ENCODE results near the gene TRAF2.
A peak's percentile ranks its signal among the peaks of the same experiment; 100 is the strongest.

The TRAF2 gene

GRCh38 chr9:136964833-136965422, 78.6 kb downstream of the TRAF2 start:
- H3K4me1 ChIP-seq (ENCODE audit: control insufficient read depth in 1 of 2, insufficient read depth in 2 of 2, low read length in 2 of 2), result peaks cover 0 to 10% of the 10 kb centered on the region in 2 donors
- no peak overlapping the region for H3K27ac ChIP-seq (ENCODE audit: low read length)
- no peak overlapping the region for H3K4me3 ChIP-seq (ENCODE audit: low read depth in 1 of 2, low read length in 2 of 2)
- H3K27me3 ChIP-seq (ENCODE audit: low read depth, low read length), result no peaks in the 10 kb centered on the region
- H3K9me3 ChIP-seq (ENCODE audit: control insufficient read depth in 1 of 2, low read length in 2 of 2), result no peaks in the 10 kb centered on the region
- no peaks in the 10 kb centered on the region for H3K36me3 ChIP-seq (ENCODE audit: control insufficient read depth in 1 of 2, insufficient read depth in 2 of 2, low read length in 2 of 2)

GRCh38 chr9:136965771-136966484, 79.6 kb downstream of the TRAF2 start:
- Histone ChIP-seq H3K27me3 (ENCODE audit: low read depth, low read length) (no peaks in the 10 kb centered on the region), H3K36me3 (ENCODE audit: control insufficient read depth in 1 of 2, insufficient read depth in 2 of 2, low read length in 2 of 2) (no peaks in the 10 kb centered on the region), H3K4me1 (ENCODE audit: control insufficient read depth in 1 of 2, insufficient read depth in 2 of 2, low read length in 2 of 2) (peaks cover 0 to 7% of the 10 kb centered on the region in 2 donors), H3K27ac (ENCODE audit: low read length) (no peak overlapping the region), H3K4me3 (ENCODE audit: low read depth in 1 of 2, low read length in 2 of 2) (peak overlapping the region in 1 of 2 donors; percentile 11), H3K9me3 (ENCODE audit: control insufficient read depth in 1 of 2, low read length in 2 of 2) (no peaks in the 10 kb centered on the region)

GRCh38 chr9:136968333-136969127, 82.2 kb downstream of the TRAF2 start:
- no peak overlapping the region for H3K27ac ChIP-seq (ENCODE audit: low read length)
- no peaks in the 10 kb centered on the region for H3K9me3 ChIP-seq (ENCODE audit: control insufficient read depth in 1 of 2, low read length in 2 of 2)
- no peak overlapping the region for H3K4me3 ChIP-seq (ENCODE audit: low read depth in 1 of 2, low read length in 2 of 2)
- H3K27me3 ChIP-seq (ENCODE audit: low read depth, low read length), result no peaks in the 10 kb centered on the region
- peaks cover 0 to 6% of the 10 kb centered on the region in 2 donors for H3K4me1 ChIP-seq (ENCODE audit: control insufficient read depth in 1 of 2, insufficient read depth in 2 of 2, low read length in 2 of 2)
- H3K36me3 ChIP-seq (ENCODE audit: control insufficient read depth in 1 of 2, insufficient read depth in 2 of 2, low read length in 2 of 2), result no peaks in the 10 kb centered on the region

GRCh38 chr9:136969150-136969549, 82.8 kb downstream of the TRAF2 start:
- Histone ChIP-seq H3K4me1 (ENCODE audit: control insufficient read depth in 1 of 2, insufficient read depth in 2 of 2, low read length in 2 of 2) (peaks cover 0 to 6% of the 10 kb centered on the region in 2 donors), H3K9me3 (ENCODE audit: control insufficient read depth in 1 of 2, low read length in 2 of 2) (no peaks in the 10 kb centered on the region), H3K27me3 (ENCODE audit: low read depth, low read length) (no peaks in the 10 kb centered on the region), H3K36me3 (ENCODE audit: control insufficient read depth in 1 of 2, insufficient read depth in 2 of 2, low read length in 2 of 2) (no peaks in the 10 kb centered on the region), H3K4me3 (ENCODE audit: low read depth in 1 of 2, low read length in 2 of 2) (no peak overlapping the region), H3K27ac (ENCODE audit: low read length) (no peak overlapping the region)

GRCh38 chr9:136969774-136970173, 83.5 kb downstream of the TRAF2 start:
- no peaks in the 10 kb centered on the region for H3K9me3 ChIP-seq (ENCODE audit: control insufficient read depth in 1 of 2, low read length in 2 of 2)
- no peak overlapping the region for H3K4me3 ChIP-seq (ENCODE audit: low read depth in 1 of 2, low read length in 2 of 2)
- H3K4me1 ChIP-seq (ENCODE audit: control insufficient read depth in 1 of 2, insufficient read depth in 2 of 2, low read length in 2 of 2), result peaks cover 0 to 6% of the 10 kb centered on the region in 2 donors
- no peaks in the 10 kb centered on the region for H3K27me3 ChIP-seq (ENCODE audit: low read depth, low read length)
- no peaks in the 10 kb centered on the region for H3K36me3 ChIP-seq (ENCODE audit: control insufficient read depth in 1 of 2, insufficient read depth in 2 of 2, low read length in 2 of 2)
- no peak overlapping the region for H3K27ac ChIP-seq (ENCODE audit: low read length)

- no peak overlapping the region for H3K27ac ChIP-seq (ENCODE audit: low read length)
- H3K9me3 ChIP-seq (ENCODE audit: control insufficient read depth in 1 of 2, low read length in 2 of 2), result no peaks in the 10 kb centered on the region
- H3K36me3 ChIP-seq (ENCODE audit: control insufficient read depth in 1 of 2, insufficient read depth in 2 of 2, low read length in 2 of 2), result no peaks in the 10 kb centered on the region
- H3K27me3 ChIP-seq (ENCODE audit: low read depth, low read length), result no peaks in the 10 kb centered on the region
- H3K4me3 ChIP-seq (ENCODE audit: low read depth in 1 of 2, low read length in 2 of 2), result no peak overlapping the region
- H3K4me1 ChIP-seq (ENCODE audit: control insufficient read depth in 1 of 2, insufficient read depth in 2 of 2, low read length in 2 of 2), result peaks cover 0 to 6% of the 10 kb centered on the region in 2 donors
Measured at GRCh38 chr9:136970361-136970760, 84.0 kb downstream of the TRAF2 start.

GRCh38 chr9:136971746-136972145, 85.4 kb downstream of the TRAF2 start:
- Histone ChIP-seq H3K4me1 (ENCODE audit: control insufficient read depth in 1 of 2, insufficient read depth in 2 of 2, low read length in 2 of 2) (peaks cover 0 to 6% of the 10 kb centered on the region in 2 donors), H3K9me3 (ENCODE audit: control insufficient read depth in 1 of 2, low read length in 2 of 2) (no peaks in the 10 kb centered on the region), H3K27ac (ENCODE audit: low read length) (no peak overlapping the region), H3K4me3 (ENCODE audit: low read depth in 1 of 2, low read length in 2 of 2) (no peak overlapping the region), H3K36me3 (ENCODE audit: control insufficient read depth in 1 of 2, insufficient read depth in 2 of 2, low read length in 2 of 2) (no peaks in the 10 kb centered on the region), H3K27me3 (ENCODE audit: low read depth, low read length) (no peaks in the 10 kb centered on the region)

- Histone ChIP-seq H3K36me3 (ENCODE audit: control insufficient read depth in 1 of 2, insufficient read depth in 2 of 2, low read length in 2 of 2) (no peaks in the 10 kb centered on the region), H3K4me3 (ENCODE audit: low read depth in 1 of 2, low read length in 2 of 2) (no peak overlapping the region), H3K27me3 (ENCODE audit: low read depth, low read length) (no peaks in the 10 kb centered on the region), H3K27ac (ENCODE audit: low read length) (no peak overlapping the region), H3K4me1 (ENCODE audit: control insufficient read depth in 1 of 2, insufficient read depth in 2 of 2, low read length in 2 of 2) (peaks cover 0 to 10% of the 10 kb centered on the region in 2 donors), H3K9me3 (ENCODE audit: control insufficient read depth in 1 of 2, low read length in 2 of 2) (no peaks in the 10 kb centered on the region)
Measured at GRCh38 chr9:136972335-136972734, 86.0 kb downstream of the TRAF2 start.

- Histone ChIP-seq H3K4me1 (ENCODE audit: control insufficient read depth in 1 of 2, insufficient read depth in 2 of 2, low read length in 2 of 2) (peaks cover 0 to 14% of the 10 kb centered on the region in 2 donors), H3K27ac (ENCODE audit: low read length) (no peak overlapping the region)
Measured at GRCh38 chr9:136972743-136973142, 86.4 kb downstream of the TRAF2 start.

GRCh38 chr9:136973618-136974617, 87.6 kb downstream of the TRAF2 start:
- Histone ChIP-seq H3K4me3 (ENCODE audit: low read depth in 1 of 2, low read length in 2 of 2) (no peak overlapping the region), H3K9me3 (ENCODE audit: control insufficient read depth in 1 of 2, low read length in 2 of 2) (no peaks in the 10 kb centered on the region), H3K27me3 (ENCODE audit: low read depth, low read length) (no peaks in the 10 kb centered on the region), H3K4me1 (ENCODE audit: control insufficient read depth in 1 of 2, insufficient read depth in 2 of 2, low read length in 2 of 2) (peaks cover 0 to 19% of the 10 kb centered on the region in 2 donors), H3K27ac (ENCODE audit: low read length) (no peak overlapping the region), H3K36me3 (ENCODE audit: control insufficient read depth in 1 of 2, insufficient read depth in 2 of 2, low read length in 2 of 2) (no peaks in the 10 kb centered on the region)

More at GRCh38 chr9:136972743-136973142, 86.4 kb downstream of the TRAF2 start:
- Histone ChIP-seq H3K9me3 (ENCODE audit: control insufficient read depth in 1 of 2, low read length in 2 of 2) (no peaks in the 10 kb centered on the region), H3K27me3 (ENCODE audit: low read depth, low read length) (no peaks in the 10 kb centered on the region), H3K4me3 (ENCODE audit: low read depth in 1 of 2, low read length in 2 of 2) (no peak overlapping the region), H3K36me3 (ENCODE audit: control insufficient read depth in 1 of 2, insufficient read depth in 2 of 2, low read length in 2 of 2) (no peaks in the 10 kb centered on the region)

Measured in muscle layer of duodenum (tissue), 2 donors.